Ectodermal cell (in vitro differentiated cells): Measurements from ENCODE around the gene YEATS4. TPM values are rescaled to one million over a fixed set of nuclear protein-coding genes. Genes with fewer than 3 reads are reported as not detected.
"Not testable (repeated sequence)": the region's sequence is repeated elsewhere in the genome, so short reads cannot be mapped to it uniquely, and the experiment has no call there.

Experiments
- H3K27ac ChIP-seq: 2 replicates; pipeline ENCODE4 v1.7.0; 2013; ENCODE audit warnings: mild to moderate bottlenecking, low read depth, low read length; ENCODE audit not compliant: insufficient read depth, poor library complexity, severe bottlenecking
- H3K27me3 ChIP-seq: 2 replicates; pipeline ENCODE4 v1.7.0; 2013; ENCODE audit warnings: mild to moderate bottlenecking, low read length; ENCODE audit not compliant: insufficient read depth, control insufficient read depth, poor library complexity, severe bottlenecking
- H3K36me3 ChIP-seq: one replicate; pipeline ENCODE4 v1.7.0; 2013; ENCODE audit warnings: low read length; ENCODE audit not compliant: control insufficient read depth, insufficient read depth
- H3K4me1 ChIP-seq: one replicate; pipeline ENCODE4 v1.7.0; 2013; ENCODE audit warnings: low read length; ENCODE audit not compliant: control insufficient read depth, insufficient read depth
- H3K4me3 ChIP-seq: 2 replicates; pipeline ENCODE4 v1.7.0; 2013; ENCODE audit warnings: low read depth, low read length, control low read depth; ENCODE audit not compliant: insufficient read depth
- H3K9me3 ChIP-seq: 2 replicates; pipeline ENCODE4 v1.7.0; 2013; ENCODE audit warnings: mild to moderate bottlenecking, low read length, moderate library complexity; ENCODE audit not compliant: control insufficient read depth
- WGBS, 2 experiments: methylation state at CpG; one replicate each; pipeline ENCODE4 v1.1.7; 2013; ENCODE audit warnings: missing lambda C conversion rate in 2 of 2; 5-methylcytosine and 5-hydroxymethylcytosine counted together
- polyA plus RNA-seq, 4 experiments: library from polyadenylated mRNA; stranded (reverse); fragments of 50-300 nt; gene quantifications; one replicate each; pipeline ENCODE4 v1.2.3, GENCODE V29; 2013

YEATS4 gene
- polyA plus RNA-seq (2013, experiment 1 of 4) = 52.3 TPM
- polyA plus RNA-seq (2013, experiment 2 of 4) = 48.3 TPM
- polyA plus RNA-seq (2013, experiment 3 of 4) = 38.6 TPM
- polyA plus RNA-seq (2013, experiment 4 of 4) = 39.7 TPM

- H3K27ac ChIP-seq = peak within 1 kb of the TSS; percentile 95
- H3K9me3 ChIP-seq = no peaks in the 10 kb centered on the region
- H3K27me3 ChIP-seq = no peaks in the 10 kb centered on the region
- 0% methylated on average over 70 of the region's 70 CpGs for WGBS, 2 experiments
- peaks cover 4% of the 10 kb centered on the region for H3K36me3 ChIP-seq
- peaks cover 3% of the 10 kb centered on the region for H3K4me1 ChIP-seq
- peak within 1 kb of the TSS; percentile 83 for H3K4me3 ChIP-seq
Measured at GRCh38 chr12:69359531-69360347, at the start of gene YEATS4. Gene YEATS4 (plus strand): TSS chr12:69359743. CDS start chr12:69359973, 230 bp downstream.

- WGBS, 2 experiments = 95 to 97% methylated on average over 3 of the region's 3 CpGs
- no peaks in the 10 kb centered on the region for H3K4me1 ChIP-seq
- no peaks in the 10 kb centered on the region for H3K9me3 ChIP-seq
- no peak overlapping the region for H3K27ac ChIP-seq
- no peaks in the 10 kb centered on the region for H3K27me3 ChIP-seq
- H3K4me3 ChIP-seq = no peak overlapping the region
- H3K36me3 ChIP-seq = no peaks in the 10 kb centered on the region
Measured at GRCh38 chr12:69313209-69313608, 46.3 kb upstream of the YEATS4 start.

GRCh38 chr12:69316784-69317183 lies 42.8 kb upstream of the YEATS4 start:
- not testable (repeated sequence) for H3K4me3 ChIP-seq, H3K36me3 ChIP-seq, H3K27me3 ChIP-seq, H3K4me1 ChIP-seq, H3K9me3 ChIP-seq, H3K27ac ChIP-seq

- not testable (repeated sequence) for H3K36me3 ChIP-seq, H3K27ac ChIP-seq, H3K27me3 ChIP-seq, H3K4me1 ChIP-seq, H3K4me3 ChIP-seq, H3K9me3 ChIP-seq
- 88 to 96% methylated on average over 1 to 2 of the region's 2 CpGs for WGBS, 2 experiments
Measured at GRCh38 chr12:69317233-69317632, 42.3 kb upstream of the YEATS4 start.

GRCh38 chr12:69318225-69318624 lies 41.3 kb upstream of the YEATS4 start:
- no peak overlapping the region for H3K27ac ChIP-seq
- H3K27me3 ChIP-seq = no peaks in the 10 kb centered on the region
- H3K36me3 ChIP-seq = no peaks in the 10 kb centered on the region
- WGBS, 2 experiments = 93 to 95% methylated on average over 2 of the region's 2 CpGs
- no peaks in the 10 kb centered on the region for H3K4me1 ChIP-seq
- H3K9me3 ChIP-seq = no peaks in the 10 kb centered on the region
- H3K4me3 ChIP-seq = no peak overlapping the region

- 95 to 99% methylated on average over 1 of the region's 1 CpG for WGBS, 2 experiments
- Histone ChIP-seq H3K36me3 (no peaks in the 10 kb centered on the region), H3K27ac (no peak overlapping the region), H3K27me3 (no peaks in the 10 kb centered on the region), H3K4me3 (no peak overlapping the region), H3K9me3 (no peaks in the 10 kb centered on the region), H3K4me1 (no peaks in the 10 kb centered on the region)
Measured at GRCh38 chr12:69321351-69321750, 38.2 kb upstream of the YEATS4 start.

GRCh38 chr12:69324797-69325466 lies 34.6 kb upstream of the YEATS4 start:
- H3K27ac ChIP-seq = no peak overlapping the region
- 84 to 94% methylated on average over 2 of the region's 2 CpGs for WGBS, 2 experiments
- no peaks in the 10 kb centered on the region for H3K9me3 ChIP-seq
- H3K36me3 ChIP-seq = no peaks in the 10 kb centered on the region
- H3K4me1 ChIP-seq = no peaks in the 10 kb centered on the region
- no peaks in the 10 kb centered on the region for H3K27me3 ChIP-seq
- H3K4me3 ChIP-seq = no peak overlapping the region

- H3K27ac ChIP-seq = no peak overlapping the region
- no peaks in the 10 kb centered on the region for H3K36me3 ChIP-seq
- no peaks in the 10 kb centered on the region for H3K9me3 ChIP-seq
- no peak overlapping the region for H3K4me3 ChIP-seq
- H3K27me3 ChIP-seq = no peaks in the 10 kb centered on the region
- 82% methylated on average over 2 of the region's 3 CpGs; no CpG with 5 or more reads in 1 of the 2 experiments for WGBS, 2 experiments
- H3K4me1 ChIP-seq = peaks cover 7% of the 10 kb centered on the region
Measured at GRCh38 chr12:69328426-69328825, 31.1 kb upstream of the YEATS4 start.

GRCh38 chr12:69329669-69330428 lies 29.7 kb upstream of the YEATS4 start:
- Histone ChIP-seq H3K27me3 (no peaks in the 10 kb centered on the region), H3K4me3 (no peak overlapping the region), H3K4me1 (peaks cover 7% of the 10 kb centered on the region), H3K36me3 (no peaks in the 10 kb centered on the region), H3K27ac (no peak overlapping the region), H3K9me3 (no peaks in the 10 kb centered on the region)
- WGBS, 2 experiments = 87 to 91% methylated on average over 8 of the region's 8 CpGs
